Osteoblast (primary cell): ENCODE measurements around the gene SLFN14. TPM values are rescaled to one million over a fixed set of nuclear protein-coding genes. Genes with fewer than 3 reads are reported as not detected.
"Not testable (repeated sequence)": the region's sequence is repeated elsewhere in the genome, so short reads cannot be mapped to it uniquely, and the experiment has no call there.

ENCODE experiments used
- DNase-seq: peaks from one replicate; pipeline ENCODE4 v3.0.0; 2011; ENCODE audit warnings: low spot score, mixed read lengths; ENCODE audit not compliant: insufficient read length; ENCODE audit errors: missing footprints
- H2AFZ ChIP-seq: 2 replicates; pipeline ENCODE4 v1.6.0; 2011; ENCODE audit warnings: mild to moderate bottlenecking, low read length
- H3K27ac ChIP-seq: 2 replicates; pipeline ENCODE4 v1.5.1; 2011; ENCODE audit warnings: mild to moderate bottlenecking, low read depth, low read length, moderate library complexity
- H3K27me3 ChIP-seq: 2 replicates; pipeline ENCODE4 v1.6.0; 2012; ENCODE audit warnings: mild to moderate bottlenecking, control low read depth, inconsistent platforms, low read length, moderate library complexity; ENCODE audit not compliant: insufficient read depth
- H3K36me3 ChIP-seq: 2 replicates; pipeline ENCODE4 v1.5.1; 2011; ENCODE audit warnings: mild to moderate bottlenecking, low read length, control low read depth, moderate library complexity; ENCODE audit not compliant: insufficient read depth
- H3K4me1 ChIP-seq: 2 replicates; pipeline ENCODE4 v1.5.1; 2011; ENCODE audit warnings: mild to moderate bottlenecking, low read length, control low read depth, moderate library complexity; ENCODE audit not compliant: insufficient read depth
- H3K4me2 ChIP-seq: 2 replicates; pipeline ENCODE4 v1.6.0; 2011; ENCODE audit warnings: mild to moderate bottlenecking, low read length; ENCODE audit not compliant: insufficient read depth
- H3K4me3 ChIP-seq: fragments of 200-600 bp; sonication (generic); 3 replicates; pipeline ENCODE4 v1.5.1; 2012; ENCODE audit warnings: mild to moderate bottlenecking, low read length, inconsistent platforms; ENCODE audit not compliant: insufficient read depth
- H3K79me2 ChIP-seq: 2 replicates; pipeline ENCODE4 v1.6.0; 2012; ENCODE audit warnings: mild to moderate bottlenecking, low read length, control low read depth, inconsistent platforms; ENCODE audit not compliant: insufficient read depth
- H3K9me3 ChIP-seq: 2 replicates; pipeline ENCODE4 v1.5.1; 2011; ENCODE audit warnings: low read depth, low read length, control low read depth
- H4K20me1 ChIP-seq: 2 replicates; pipeline ENCODE4 v1.6.0; 2012; ENCODE audit warnings: mild to moderate bottlenecking, low read length, control low read depth; ENCODE audit not compliant: insufficient read depth
- CTCF ChIP-seq: IDR thresholded peaks from 2 replicates; pipeline ENCODE4 v1.5.1; 2011; ENCODE audit warnings: mild to moderate bottlenecking, low read depth, low read length, moderate library complexity; ENCODE audit errors: extremely low read depth
- total RNA-seq: library from RNA; depleted of rRNA; stranded (reverse); fragments of >200 nt; gene quantifications from 2 replicates; pipeline ENCODE4 v1.2.3, GENCODE V29; 2012

SLFN14 gene
- total RNA-seq, 1 donor, result under 0.01 TPM

- H3K27me3 ChIP-seq, result peaks cover 18% of the 10 kb centered on the region
- TF ChIP-seq CTCF, result no peak
- no peaks in the 10 kb centered on the region for H3K79me2 ChIP-seq
- no peak overlapping the region for H3K27ac ChIP-seq
- no peak overlapping the region for H3K4me3 ChIP-seq
- no peaks in the 10 kb centered on the region for H4K20me1 ChIP-seq
- no peak overlapping the region for H2AFZ ChIP-seq
- H3K36me3 ChIP-seq, result no peaks in the 10 kb centered on the region
- no peak for DNase-seq
- H3K4me2 ChIP-seq, result no peak overlapping the region
- H3K9me3 ChIP-seq, result no peaks in the 10 kb centered on the region
- no peaks in the 10 kb centered on the region for H3K4me1 ChIP-seq
Measured at GRCh38 chr17:35521150-35521549, 39.5 kb downstream of the SLFN14 start.

- H3K4me3 ChIP-seq, result no peak overlapping the region
- no peaks in the 10 kb centered on the region for H3K36me3 ChIP-seq
- H2AFZ ChIP-seq, result no peak overlapping the region
- no peaks in the 10 kb centered on the region for H4K20me1 ChIP-seq
- H3K27me3 ChIP-seq, result peaks cover 20% of the 10 kb centered on the region
- TF ChIP-seq CTCF, result no peak
- H3K4me1 ChIP-seq, result no peaks in the 10 kb centered on the region
- no peaks in the 10 kb centered on the region for H3K9me3 ChIP-seq
- no peaks in the 10 kb centered on the region for H3K79me2 ChIP-seq
- no peak overlapping the region for H3K4me2 ChIP-seq
- no peak for DNase-seq
- no peak overlapping the region for H3K27ac ChIP-seq
Measured at GRCh38 chr17:35519906-35520442, 40.6 kb downstream of the SLFN14 start.

- Histone ChIP-seq H4K20me1 (no peaks in the 10 kb centered on the region), H3K4me2 (no peak overlapping the region), H3K4me1 (no peaks in the 10 kb centered on the region), H3K27ac (no peak overlapping the region), H2AFZ (no peak overlapping the region), H3K36me3 (no peaks in the 10 kb centered on the region), H3K4me3 (no peak overlapping the region), H3K9me3 (no peaks in the 10 kb centered on the region), H3K79me2 (no peaks in the 10 kb centered on the region), H3K27me3 (peaks cover 25% of the 10 kb centered on the region)
- DNase-seq, result no peak
- TF ChIP-seq CTCF, result no peak
Measured at GRCh38 chr17:35519439-35519838, 41.2 kb downstream of the SLFN14 start.

- not testable (repeated sequence) for DNase-seq, H4K20me1 ChIP-seq, H3K4me3 ChIP-seq, H3K27ac ChIP-seq, H3K9me3 ChIP-seq, H3K4me1 ChIP-seq, H2AFZ ChIP-seq, H3K4me2 ChIP-seq, H3K36me3 ChIP-seq, H3K79me2 ChIP-seq
- peaks cover 23% of the 10 kb centered on the region for H3K27me3 ChIP-seq
Measured at GRCh38 chr17:35518431-35518830, 42.2 kb downstream of the SLFN14 start.
